Fibroblast of skin of right biceps (primary cell): Measurements from ENCODE around the gene FOXL3.
"Not testable (repeated sequence)": the region's sequence is repeated elsewhere in the genome, so short reads cannot be mapped to it uniquely, and the experiment has no call there.

ENCODE experiments used
- DNase-seq: peaks from one replicate; pipeline ENCODE4 v3.0.0-alpha.2; 2013

FOXL3 gene

DNA sequence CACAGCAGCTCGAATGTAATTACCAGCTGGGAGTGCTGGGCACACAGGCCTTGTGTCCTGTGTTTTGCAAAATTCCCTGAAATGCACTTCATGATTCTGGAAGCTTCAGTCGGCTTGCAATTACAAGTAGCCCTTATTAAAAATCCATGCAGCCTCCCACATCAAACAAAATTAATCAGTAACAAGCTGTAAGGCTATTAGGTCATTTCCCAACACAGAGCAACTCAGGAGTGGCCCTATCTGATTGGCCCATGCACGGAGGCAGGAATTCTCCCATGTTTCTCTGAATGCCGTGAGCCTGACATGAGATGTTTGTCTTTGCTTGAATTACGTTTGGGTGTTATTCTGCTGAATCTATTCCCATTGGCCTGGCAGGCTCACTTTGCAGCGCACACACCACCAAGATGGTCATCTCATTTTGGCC, 36.9 kb downstream of the FOXL3 start:
- DNase-seq = no peak

DNA sequence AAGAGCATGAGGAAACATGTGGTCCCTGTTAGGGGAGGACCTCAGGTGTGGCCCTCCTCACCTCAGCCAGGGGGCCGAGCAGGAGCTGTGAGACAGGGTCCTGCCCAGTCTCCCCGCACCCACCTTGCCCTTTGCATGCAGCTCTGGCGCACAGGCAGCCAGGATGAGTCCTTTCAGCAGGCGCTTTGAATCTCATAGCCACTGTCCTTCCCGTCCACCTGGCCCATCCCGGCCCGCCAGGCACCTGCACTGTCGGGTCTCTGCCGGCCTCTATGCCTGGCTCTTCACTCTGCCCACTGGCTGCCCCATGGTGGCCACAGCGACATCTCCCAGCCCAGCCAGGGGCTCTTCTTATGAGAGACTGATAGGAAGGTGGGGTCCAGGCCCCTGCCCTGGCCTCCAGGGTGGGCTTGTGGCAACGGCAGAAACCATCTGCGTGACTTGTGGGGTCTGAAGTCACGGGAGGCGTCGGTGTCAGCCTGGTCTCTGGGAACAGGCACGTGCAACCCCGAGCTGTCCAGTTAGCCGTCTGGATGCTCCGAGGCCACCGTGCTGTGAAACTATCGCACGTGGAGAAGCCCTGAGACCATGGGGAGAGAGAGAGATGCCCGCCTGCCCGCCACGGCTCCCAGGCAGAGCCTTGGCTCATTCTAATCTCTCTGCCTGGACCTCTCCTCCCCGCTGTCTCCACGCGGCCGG, 37.4 kb downstream of the FOXL3 start:
- no peak for DNase-seq

DNA sequence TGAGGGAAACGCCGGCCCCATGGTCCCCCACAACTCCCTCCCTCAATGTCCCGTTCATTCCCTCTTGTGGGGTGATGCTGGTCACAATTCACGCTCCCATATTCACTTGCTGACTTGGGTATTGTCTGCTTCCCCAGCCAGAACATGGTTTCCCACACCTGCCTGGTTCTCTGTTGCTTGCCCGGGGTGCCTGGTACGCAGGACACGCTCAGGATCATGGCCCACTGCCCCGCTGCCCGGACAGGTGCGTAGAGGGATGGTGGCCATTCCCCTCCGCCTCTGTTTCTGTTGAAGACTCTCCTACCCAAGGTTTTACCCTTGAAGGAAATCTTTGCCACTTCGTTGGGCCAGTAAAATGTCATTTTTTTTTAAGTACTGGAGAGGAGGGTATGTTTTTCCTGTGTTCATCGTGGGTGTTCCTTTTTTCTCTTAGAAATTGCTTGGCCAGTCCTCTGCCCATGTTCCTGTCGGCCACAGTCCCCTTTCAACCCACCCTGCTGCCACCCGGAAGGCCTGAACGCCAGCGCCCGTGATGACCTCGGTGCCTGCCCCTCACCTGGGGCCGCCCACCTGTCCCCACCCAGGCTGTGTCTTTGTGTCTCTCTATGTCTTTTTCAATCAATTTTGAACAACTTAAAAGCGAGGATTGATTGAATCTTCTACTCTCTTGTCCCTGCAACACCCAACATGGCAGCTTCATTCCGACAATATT, 38.2 kb downstream of the FOXL3 start:
- DNase-seq = no peak

DNA sequence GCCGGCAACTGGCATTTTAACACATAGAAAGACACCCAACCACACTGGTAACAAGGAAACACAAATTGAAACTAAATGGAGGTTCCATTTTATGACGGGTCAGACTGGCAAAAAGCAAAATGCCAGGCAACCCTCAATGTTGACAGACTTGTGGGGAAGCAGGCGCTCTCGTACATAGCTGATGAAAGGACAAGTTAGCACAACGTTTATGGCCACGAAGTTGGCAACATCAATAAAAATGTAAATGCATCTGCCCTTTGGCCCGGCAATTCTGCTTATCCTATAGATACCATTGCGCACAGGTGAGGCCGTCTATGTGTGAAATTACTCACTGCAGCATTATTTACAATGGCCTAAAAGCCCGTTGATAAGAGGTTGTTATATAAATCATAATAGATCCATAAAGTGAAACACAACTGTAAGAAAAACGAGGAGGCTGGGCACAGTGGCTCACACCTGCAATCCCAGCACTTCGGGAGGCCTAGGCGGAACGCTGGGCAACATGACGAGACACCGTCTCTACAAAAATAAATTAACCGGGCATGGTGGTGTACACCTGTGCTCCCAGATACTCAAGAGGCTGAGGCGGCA, 39.8 kb downstream of the FOXL3 start:
- DNase-seq = no peak

DNA sequence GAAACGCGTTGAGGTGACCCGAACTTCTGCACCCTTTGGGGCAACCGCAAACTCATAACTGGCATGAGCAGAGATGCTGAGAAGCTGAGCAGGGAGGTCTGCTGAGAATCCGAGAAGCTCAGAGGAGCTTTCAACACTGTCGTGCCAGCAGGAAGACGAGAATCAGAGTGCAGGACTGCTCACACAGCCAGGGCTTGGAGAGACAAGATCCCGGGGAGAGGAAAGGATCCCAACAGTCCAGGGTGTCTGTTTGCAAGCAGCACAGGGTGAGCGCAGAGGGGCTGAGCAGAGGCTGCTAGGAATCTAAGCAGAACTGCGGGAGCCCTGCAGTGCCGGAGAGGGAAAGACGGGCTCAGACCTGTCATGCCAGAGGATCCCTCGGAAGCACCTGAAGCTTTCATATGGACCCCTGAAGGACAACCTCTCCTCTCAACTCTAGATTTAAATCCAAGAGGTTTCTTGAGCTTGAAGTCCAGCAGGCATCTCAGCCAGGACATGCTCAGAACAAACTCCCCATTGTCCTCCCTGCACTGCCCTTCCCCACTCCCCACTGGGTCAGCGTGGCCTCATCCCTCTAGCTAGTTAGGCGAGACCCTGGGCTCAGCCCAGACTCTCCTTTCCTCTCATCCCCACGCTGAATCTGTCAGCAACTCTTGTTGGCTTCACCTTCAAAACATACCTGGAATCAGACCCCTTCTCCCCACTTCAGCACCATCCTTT, 40.7 kb downstream of the FOXL3 start:
- DNase-seq = no peak

DNA sequence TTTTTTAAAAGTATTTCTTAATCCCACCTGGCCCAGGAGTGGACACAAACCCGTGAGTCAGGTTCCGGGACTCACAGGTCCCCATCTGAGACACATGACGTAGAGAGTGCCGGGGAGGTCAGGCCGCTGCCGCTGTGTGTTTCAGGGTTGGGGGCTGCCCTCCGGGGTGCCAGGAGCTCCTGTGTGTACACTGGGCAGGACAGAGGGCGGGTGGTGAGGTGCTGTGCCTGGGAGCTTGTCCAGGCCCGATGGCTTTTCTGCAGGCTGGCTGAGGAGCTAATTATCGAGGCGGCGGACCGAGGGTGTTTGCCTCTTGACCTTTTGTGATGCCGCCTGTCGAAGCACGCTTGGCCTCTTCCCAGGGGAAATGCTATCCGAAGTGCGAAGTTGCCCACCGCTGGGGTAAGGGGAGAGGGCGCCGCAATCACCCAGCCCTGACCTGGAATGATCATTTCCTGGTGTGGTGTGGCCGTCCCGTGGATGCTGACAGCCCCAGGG, 42.1 kb downstream of the FOXL3 start:
- no peak for DNase-seq

DNA sequence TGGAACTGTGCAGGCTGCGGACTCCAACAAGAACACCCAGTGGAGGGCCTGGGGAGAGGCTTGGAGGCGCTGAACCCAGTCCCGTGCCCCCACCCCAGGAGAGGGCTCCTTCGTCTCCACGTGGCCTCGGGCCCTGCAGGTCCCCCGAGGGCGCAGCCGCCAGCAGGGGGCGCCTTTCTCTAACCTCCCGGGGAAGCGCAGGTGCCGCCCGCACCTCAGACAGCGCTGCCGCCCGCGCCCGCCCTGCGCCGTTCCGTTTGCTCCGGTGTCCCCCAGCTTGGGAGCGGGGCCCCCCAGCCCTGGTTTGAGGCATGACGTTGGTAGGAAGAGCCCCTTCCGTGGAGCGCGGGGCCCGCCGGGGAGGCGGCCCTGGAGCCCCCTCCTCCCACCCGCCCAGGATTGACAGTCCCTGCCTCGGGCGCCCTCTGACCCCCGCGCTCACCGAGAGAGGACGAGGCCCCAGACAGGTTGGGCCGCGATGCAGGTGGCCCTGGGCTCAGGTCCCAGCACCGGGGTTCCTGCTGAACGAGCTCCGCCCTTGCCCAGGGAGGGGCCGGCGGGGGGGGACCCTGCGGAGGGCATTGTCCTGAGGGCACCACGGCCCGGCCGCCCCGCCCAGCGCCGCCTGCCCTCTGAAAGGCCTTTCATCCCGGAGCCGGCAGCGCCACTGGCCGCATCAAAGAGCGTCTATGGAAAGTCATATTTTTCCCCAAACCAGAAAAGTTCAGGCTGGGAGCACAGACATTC, 42.8 kb downstream of the FOXL3 start:
- DNase-seq = peak; percentile 25

DNA sequence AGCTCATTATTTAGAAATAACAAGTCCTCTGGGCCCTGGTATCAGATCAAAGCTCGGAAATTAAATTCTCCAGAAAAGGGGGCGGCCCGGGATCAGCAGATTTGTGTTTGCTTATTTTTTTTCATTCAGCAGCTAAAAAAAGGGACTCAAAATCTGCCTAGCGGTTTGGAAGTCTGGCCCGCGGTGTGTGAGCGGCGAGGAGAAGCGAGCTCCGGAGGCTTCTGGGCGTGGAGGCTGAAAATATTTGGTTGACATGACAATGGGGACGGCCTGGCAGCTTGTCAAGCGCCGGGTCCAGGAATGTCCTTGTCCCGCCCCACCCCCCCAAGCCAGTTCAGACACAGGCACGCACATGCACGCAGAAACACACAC, 43.4 kb downstream of the FOXL3 start:
- DNase-seq = peak; percentile 29

DNA sequence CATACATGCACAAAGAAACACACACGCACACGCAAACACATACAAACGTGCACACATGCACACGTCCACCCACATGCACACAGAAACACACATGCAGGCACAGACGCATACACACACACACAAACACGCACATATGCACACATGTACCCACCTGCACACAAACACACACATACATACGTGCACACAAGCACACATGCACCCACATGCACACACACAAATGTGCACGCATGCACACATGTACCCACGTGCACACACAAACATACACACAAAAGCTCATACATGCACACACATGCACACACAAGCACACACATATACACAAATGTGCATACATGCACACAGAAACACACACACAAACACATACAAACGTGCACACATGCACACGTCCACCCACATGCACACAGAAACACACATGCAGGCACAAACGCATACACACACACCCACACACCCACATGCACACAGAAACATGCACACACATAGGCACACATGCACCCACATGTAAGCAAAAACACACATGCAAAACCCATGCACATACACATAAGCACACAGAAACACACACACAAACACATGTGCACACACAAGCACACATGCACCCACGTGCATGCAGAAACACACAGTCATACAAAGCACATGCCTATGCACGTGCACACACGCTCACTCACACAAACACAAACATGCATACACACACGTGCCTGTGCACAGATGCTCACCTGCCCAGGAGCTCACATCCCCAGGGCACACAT, 44.8 kb downstream of the FOXL3 start:
- no peak for DNase-seq

DNA sequence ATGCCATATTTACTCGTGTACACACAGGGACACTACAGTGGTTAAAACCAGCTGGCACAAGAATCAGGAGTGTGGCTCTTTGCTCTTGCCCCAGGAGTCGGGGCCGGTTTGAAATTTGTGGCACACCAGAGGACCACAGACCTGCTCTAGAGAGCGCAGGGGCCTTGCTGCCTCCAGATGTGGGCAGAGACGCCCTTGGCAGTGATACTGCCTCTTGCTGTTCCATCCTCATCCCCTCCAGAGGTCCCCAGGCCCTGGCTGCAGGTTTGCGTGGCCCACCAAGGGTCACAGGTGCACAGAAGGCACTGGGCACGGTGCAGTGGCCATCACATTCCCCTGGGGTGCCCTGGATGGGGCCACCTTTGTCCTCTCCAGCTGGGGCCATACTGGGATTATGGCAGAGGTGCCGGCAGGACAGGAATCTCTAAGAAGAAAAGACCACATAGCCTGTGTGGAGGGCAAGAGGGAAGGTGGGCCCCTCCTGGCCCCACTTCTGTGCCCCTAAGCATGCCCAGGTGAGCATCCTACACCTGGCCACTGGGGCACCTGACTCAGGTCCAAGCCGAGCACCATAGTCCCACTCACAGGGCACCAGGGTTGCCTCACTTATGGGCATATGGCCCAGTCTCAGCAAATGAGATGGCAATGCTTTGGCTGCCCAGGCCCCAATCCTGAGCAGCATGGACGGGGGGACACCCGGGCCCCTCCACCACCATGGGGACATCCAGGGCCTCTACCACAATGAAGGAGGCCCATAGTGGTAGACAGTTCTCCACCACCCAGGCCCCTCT, 45.6 kb downstream of the FOXL3 start:
- no peak for DNase-seq

DNA sequence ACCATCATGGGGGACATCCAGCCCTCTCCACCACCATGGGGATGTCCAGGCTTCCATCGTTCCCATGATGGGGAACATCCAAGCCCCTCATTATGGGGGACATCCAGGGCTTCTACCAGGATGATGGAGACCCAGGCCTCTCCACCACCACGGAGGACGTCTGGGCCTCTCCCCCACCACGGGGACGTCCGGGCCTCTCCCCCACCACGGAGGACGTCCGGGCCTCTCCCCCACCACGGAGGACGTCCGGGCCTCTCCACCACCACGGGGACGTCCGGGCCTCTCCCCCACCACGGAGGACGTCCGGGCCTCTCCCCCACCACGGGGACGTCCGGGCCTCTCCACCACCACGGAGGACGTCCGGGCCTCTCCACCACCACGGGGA, 46.2 kb downstream of the FOXL3 start:
- not testable (repeated sequence) for DNase-seq

DNA sequence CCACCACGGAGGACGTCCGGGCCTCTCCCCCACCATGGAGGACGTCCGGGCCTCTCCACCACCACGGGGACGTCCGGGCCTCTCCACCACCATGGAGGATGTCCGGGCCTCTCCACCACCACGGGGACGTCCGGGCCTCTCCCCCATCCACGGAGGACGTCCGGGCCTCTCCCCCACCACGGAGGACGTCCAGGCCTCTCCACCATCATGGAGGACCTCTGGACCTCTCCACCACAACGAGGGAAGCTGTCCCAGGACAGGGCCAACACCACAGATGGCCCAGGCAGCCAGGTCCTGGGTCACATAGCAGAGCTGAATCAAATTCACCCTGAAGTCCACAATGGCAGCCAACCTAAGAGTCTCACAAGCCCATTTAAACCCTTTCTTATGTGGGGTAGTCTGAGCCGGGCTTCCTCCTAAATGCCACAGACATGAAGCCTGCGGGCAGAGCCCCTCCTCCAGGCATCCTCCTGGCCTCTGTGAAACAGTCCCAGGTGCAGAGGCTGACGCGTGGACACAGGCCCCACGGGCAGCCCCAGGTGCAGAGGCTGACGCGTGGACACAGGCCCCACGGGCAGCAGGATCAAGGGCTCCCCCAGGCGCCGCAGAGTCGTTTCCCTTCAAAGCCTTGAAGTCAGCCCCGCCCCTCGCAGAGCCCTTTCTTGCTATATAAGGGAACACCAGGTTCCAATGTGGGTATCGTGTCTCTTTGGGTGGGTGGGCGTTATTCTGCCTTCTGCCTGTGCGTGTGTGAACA, 47.0 kb downstream of the FOXL3 start:
- no peak for DNase-seq

DNA sequence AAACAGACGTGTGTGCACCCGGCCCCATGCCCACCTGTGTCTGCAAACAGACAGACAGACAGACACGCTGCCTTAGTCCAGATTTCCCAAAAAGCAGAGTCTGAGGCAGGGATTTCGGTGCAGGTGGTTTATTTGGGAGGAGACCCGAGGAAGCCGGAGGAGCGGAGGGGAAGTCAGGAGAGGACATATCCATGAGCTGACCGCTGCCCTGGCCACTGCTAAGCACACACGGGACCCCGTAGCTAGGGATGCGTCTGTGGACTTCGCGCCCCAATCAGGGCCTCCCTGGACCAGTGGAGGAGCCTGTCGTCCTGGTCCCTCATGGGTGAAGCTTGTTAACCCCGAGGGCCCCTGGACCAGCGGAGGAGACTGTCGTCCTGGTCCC, 47.6 kb downstream of the FOXL3 start:
- no peak for DNase-seq

DNA sequence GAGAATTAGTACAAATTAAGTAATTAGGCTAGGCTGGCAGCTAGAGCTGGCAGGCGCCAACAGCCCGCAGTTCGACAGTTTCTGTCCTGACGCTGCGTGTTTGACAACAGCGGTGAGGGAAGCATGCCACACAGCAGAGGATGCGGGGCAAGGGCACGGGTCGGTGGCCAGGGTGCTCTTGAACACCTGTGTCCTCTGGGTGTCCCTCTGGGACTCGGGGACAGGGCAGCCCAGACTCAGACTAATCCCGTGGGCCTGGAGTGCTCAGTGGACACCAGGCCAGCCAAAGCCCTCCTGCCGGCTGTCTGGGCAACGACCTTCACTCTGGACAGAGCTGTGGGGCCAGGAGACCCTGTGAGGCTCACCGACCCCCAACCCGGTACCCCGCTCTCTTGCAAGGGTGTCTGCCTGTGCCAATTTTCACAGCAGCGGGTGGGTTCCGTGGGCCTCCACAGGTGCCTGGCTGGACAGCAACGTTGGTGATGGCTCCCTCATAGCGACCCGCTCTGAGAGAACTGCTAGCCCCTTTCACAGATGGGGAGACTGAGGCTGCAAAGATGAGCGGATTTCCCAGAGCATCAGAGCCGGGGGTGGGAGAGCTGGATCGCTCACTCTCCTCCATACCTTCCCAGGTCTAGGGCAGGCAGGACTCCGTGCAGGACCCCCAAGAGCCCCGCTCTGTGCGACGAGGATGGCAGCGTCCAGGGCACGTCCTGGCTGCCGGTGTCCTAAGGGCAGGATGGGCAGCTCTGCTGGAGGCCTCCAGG, 48.5 kb downstream of the FOXL3 start:
- no peak for DNase-seq

DNA sequence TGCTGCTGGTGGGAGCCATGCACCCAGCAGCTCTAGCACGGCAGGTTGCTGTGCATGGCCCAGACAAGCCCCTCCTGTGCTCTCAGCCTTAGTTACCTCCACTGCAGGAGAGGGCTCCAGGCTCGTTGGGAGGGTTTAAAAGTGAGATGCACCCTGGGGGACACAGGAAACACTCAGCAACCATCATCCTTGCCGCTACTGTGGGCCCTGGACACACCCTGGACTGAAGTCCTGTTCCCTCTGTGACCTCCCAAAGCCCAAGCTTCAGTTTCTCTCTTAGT, 49.0 kb downstream of the FOXL3 start:
- no peak for DNase-seq

DNA sequence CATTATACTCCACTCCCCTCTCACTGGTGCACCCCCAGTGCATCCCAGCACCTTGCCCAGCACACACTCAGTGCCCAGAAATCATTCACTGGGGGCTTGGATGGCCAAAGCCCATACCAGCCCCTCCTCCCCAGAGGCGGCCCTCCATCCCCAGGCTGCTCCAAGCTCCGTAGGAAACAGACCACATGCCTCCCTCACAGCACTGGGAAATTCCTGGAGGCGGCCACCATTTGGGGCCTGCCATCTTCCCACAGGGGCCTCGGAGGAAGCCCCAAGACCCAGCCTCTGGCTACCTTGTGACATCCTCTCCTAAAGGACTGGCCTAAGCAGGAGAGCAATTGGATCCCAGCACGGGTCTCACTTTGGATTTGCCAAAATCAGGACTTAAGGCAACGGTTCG, 49.7 kb downstream of the FOXL3 start:
- DNase-seq = no peak

DNA sequence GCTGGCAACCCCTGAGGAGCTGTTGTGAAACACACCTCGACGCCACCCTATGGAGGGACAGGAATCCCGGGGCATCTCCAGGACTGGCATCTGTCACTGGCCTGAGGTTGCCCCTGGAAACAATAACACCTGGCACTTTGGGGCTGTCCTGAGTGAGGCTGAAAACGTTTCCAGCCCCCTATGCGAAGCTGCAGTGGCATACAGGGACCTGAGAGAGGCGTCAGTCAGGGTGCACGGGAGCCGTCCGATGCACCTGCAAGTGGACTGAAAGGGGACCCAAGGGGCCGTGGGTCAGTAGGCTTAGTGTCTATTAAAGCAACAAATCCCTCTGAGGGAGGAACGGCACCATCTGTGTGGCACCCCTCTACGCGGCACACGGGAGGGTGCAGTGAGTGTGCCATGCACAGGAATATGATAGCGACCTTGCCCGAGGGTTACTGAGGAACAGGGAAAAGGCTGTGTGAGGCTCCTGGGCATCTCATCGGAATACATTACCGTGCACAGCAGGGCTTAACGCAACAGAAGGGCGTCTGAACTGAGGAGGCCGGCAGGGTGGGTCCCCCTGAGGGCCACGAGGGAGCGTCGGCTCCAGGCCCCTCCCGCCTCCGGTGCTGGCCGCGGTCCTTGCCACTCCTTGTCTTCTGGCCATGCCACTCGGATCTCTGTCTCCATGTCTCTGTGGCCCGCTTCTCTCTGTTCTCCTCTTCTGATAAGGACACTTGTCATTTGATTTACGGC, 50.4 kb downstream of the FOXL3 start:
- DNase-seq = no peak
